NCI-H2107 treated with DMSO at 0.1 percent for 48 hours (cell line): ENCODE results near the gene NLRP1.

Experiments used
- DNase-seq: peaks from one replicate; lab custom pipeline; 2025; ENCODE audit not compliant: unreplicated experiment; lab: John Stamatoyannopoulos, UW

Gene NLRP1

DNA sequence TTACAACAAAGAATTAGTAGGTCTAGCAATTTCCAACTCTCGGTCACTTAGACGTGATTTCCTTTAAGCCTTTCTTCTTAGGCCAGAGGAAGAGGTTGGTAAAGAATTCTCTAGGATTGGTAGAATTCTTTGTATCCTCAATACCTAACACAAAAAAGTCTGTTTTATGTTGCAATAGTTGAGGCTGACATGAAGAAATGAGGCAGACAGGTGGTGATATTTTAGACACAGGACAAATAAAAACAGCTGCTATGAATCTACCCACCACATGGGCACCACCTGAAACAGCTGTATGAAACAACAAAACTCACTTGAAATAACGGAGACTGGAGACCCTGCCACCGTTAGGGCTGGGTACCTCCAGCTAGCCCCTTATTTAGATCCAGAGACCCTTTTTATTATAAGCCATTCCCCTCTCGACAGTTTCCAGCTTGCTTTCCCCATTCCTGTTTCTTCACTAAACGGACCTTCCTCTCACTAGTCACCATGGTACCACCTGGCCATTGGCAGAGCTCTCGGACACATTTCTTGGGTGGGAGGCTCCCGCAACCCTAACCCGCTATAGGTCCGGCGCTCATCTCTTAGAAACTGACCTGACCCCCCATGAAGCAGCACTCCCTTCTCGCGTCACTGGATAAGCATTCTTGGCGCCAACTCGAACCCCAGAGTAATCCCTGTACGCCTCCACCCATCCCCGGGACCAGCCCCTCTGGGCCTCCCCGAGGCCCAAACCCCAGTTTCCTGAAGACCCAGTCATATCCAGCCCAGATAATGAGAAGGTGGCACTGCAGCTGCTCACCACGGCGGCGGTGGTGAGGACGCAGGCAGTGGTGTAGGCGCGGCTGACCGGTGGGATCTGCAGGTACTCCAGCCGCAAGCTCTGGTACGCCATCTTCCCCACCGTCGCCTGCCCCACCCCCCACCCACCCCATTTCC is 98.8 kb downstream of the NLRP1 start, which contains the start of gene DERL2:
TSS of gene DERL2 (minus strand) at position 909 of the 936 bp plus-strand sequence. CDS start at position 892, 17 bp downstream.
- DNase-seq, result no peak

DNA sequence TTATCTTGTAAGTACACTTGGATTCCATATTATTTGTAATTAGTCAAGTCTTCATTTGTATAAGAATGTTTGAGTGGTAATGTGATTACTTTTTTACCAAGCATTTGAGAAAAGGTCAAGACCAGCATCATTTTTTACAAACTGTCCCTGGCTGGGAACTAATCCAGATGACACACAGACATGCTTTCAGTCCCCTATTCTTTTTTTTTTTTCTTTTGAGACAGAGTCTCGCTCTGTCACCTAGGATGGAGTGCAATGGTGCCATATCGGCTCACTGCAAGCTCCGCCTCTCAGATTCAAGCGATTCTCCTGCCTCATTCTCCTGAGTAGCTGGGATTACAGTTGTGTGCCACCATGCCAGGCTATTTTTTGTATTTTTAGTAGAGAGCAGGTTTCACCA is 102.9 kb downstream of the NLRP1 start:
- no peak for DNase-seq

DNA sequence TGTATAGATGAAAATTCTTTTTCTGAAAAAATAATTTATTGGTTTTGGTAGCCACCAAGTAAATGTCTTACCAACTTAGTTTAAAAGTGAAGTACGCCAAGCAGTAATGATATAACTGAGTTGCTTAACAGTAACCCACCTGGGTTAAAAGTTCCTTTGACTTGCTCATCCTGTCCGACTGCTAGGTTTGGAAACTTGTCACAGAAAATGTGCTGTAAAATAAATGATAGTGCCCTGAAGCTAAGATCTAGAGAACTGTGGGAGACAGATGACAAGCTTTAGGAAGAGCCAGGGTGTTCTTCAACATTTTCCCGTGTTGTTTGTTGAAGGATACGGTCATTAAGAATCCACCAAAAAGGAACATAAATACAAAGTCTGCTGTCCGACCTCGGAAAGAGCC is 103.3 kb downstream of the NLRP1 start:
- DNase-seq, result no peak

DNA sequence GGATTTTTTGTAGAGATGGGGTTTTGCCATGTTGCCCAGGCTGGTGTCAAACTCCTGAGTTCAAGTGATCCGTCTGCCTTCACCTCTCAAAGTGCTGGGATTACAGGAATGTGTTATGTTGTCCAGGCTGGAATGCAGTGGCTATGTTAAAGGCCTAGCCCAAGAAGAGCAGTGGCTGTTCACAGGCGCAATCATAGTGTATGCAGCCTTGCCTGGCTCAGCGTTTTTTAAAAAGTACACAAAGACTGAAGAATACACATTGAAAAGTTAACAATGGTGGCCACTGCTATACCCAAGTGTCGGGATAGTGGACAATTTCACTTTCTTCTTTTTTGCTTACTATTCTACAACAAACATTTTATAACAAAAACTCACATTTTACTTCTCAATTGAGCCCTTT is 105.3 kb downstream of the NLRP1 start:
- DNase-seq, result no peak

DNA sequence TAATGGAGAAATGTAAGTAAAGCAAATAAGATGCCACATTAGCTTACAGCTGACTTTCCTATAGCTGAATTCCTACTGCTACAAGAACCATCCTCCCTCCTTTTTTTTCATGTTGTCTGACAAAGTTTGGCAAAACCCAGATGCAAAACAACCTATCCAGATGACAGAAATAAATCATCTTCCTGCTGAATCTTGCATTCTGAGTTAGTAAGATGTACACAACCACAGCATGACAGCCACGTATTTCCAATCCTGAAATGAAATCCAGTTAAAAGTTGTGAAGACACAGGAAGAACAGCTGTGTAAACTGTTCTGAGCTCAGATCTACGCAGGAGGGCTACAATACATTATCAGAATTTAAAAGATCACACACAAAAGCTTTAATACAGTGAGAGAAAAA is 110.4 kb downstream of the NLRP1 start:
- DNase-seq, result no peak

DNA sequence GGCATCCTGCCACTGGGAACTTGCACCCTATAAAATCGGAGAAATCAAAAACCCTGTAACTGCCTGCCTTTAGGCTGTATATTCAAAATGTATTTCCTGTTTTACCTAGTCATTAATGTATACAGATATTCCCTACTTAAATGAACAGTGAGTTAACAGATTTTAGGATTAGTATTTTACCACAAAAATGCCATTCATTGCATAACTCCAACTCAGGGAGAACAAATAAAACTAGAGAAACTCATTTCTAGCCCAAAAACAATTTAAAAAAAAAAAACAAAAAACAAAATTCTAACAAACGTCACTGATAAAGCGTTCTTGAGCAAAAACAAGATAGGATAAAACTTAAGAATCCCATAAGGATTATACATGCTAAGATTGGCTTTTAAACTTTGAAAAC is 111.8 kb downstream of the NLRP1 start:
- no peak for DNase-seq

DNA sequence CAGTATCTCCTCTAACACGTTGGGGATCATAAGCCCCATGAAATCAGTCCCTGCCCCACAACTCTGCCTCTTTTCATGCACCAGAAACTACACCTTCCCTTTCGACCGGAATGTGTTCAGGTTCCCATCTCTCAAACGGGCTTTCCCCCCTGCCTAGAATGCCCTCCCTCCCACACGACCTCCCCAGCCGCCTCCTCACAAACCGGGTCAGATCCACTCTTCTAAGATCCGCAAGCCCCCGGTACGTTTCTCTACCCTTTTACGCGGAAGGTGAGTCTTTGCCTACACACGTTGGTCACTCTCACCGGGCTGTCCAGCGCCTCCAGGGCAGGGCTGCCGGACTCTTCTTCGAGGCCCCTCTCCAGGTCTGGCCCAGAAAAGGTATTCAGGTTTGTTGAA is 116.2 kb downstream of the NLRP1 start:
- DNase-seq, result no peak

DNA sequence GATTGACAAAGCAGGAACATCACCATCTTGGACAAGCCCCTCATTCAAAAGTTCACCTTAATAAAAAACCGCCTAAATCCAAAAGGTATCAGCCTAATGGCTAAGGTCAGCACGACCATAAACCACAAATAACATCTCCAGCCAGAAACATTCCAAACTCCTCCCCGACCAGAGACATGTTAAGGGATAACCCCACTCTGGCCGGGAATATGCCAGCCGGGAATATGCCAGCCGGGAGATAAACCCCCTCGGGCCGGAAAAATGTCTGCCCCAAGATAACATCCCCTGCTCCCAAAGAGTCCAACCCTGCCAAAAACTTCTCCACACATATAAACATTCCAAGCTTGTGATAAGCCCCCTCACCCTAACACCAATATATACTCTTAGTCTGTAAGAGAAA is 116.9 kb downstream of the NLRP1 start:
- no peak for DNase-seq

DNA sequence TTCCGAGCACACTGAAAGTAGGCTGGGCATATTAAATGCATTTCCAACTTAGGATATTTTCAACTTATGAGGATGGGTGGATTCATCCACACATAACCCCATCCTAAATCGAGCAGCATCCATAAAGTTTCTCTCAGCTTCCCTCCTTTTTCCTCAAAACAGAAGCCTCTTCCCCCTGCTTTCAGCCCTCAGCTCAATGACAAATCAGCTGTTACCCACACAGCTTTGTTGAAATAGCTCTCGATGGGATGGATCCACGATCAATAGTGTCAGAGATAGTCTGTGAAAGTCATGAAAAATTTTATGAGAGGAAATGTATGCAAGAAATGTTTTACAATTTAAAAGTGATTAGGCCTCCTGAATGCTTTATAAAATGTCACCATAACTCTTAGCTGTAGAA is 118.0 kb downstream of the NLRP1 start:
- no peak for DNase-seq

DNA sequence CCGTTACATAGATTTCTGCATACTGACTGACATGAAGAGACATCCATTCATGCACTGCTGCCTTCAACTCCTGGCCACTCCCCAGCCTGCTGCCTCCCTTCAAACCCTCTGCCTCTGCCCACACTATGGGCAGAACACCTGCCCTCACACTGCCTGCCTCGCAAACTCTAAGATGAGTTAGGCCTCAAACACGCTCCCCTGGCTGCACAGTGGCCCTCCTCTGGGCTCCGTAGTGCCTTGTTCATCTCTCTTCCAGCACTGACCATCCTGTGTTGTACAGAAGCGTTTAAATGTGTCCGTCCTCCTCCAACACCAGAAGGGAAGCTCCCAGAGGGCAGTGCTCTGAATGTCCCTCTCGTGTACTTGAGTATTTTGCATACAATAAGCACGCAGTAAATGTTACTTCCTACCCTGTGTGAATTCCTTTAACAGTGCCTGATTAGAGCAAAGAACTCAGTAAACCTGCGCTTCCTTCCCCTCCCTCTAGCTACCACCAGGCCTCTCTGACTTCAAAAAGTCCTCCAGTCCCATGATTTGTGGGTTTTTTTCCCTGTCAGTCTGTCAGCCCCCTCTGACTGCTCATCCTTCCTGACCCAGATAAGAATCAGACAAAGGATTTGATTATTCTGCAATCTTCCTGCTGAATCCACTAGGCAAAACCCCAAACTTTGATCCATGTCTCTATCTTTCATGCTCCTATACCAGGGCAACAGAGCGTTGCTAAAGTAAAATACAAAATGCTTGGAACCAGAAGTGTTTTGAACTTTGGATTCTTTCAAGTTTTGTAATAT is 119.4 kb downstream of the NLRP1 start:
- DNase-seq, result no peak
